OCI-LY7 (cell line): ENCODE measurements around the gene MGMT.

Experiments used
- CTCF ChIP-seq: fragments of 200-600 bp; sonication (generic); conservative IDR thresholded peaks from 2 replicates; pipeline ENCODE4 v1.5.1; 2014; ENCODE audit warnings: mild to moderate bottlenecking, antibody characterized with exemption, low read length, moderate library complexity, mixed read lengths
- EZH2phosphoT487 ChIP-seq: fragments of 200-600 bp; sonication (generic); IDR thresholded peaks from 2 replicates; pipeline ENCODE4 v1.6.1; 2018; ENCODE audit warnings: low read depth, borderline replicate concordance, mild to moderate bottlenecking, mixed run types, antibody characterized with exemption, low read length, moderate library complexity, mixed read lengths

DNA sequence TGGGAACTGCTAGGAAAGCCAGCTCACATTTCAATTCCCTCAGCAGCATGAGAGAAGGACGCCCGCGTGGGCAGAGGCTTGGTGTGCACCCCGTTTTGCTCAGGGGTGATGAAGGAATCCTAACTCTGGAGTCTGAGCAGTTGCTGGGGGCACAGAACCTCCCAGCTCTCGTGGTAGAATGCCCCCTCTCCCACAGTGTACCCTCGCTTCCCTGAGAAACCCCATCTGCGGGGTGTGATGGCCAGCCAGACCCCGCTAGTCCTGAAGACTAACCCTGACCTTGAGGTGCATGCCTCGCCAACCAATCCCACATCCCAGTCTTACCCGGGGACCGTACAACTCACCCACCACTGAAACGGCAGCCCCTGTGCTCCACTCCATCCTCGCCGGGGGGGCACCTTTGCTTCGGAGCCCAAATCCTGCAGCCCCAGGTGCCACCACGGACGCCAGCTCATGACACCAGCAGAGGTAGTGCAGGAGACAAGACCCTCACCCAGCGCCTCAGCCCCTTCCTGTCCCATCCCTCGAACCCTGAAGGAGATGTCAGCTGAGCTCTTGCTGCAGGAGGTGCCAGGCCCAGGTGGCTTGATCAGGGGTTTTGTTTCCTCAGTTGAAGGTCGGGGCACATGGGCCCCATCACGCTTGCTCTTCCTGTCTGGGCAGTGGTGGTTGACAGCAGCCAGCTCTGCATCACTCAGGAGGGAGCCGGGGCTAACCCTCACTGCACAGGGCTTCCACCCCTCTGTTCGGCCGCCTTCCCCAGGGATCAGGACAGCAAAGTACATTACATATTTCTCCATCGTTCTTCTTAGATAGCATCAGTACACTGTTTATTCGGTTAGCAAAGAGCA is 236.5 kb downstream of the MGMT start:
- TF ChIP-seq CTCF (no peak), EZH2phosphoT487 (no peak)
